Heart left ventricle (tissue), 13 donors: ENCODE measurements around the gene CCN5.

ENCODE experiments used
- POLR2A ChIP-seq, 2 donors: fragments of 450-650 bp; IDR thresholded peaks; one replicate each; pipeline ENCODE4 v1.6.1; 2017; ENCODE audit warnings: antibody characterized with exemption in 2 of 2, mild to moderate bottlenecking in 2 of 2, moderate library complexity in 2 of 2
- TF ChIP-seq, protein P1 (sequence below), 12 donors: fragments of 200-600 bp; sonication (generic) in 4 of 12; IDR thresholded peaks; one replicate each; pipeline versions ENCODE4 v1.5.0 to v1.8.0; 2018 to 2022; ENCODE audit warnings: antibody characterized with exemption in 12 of 12, mild to moderate bottlenecking in 5 of 12
- donor health status: ischemic (EF 13 %, LVEDD 7.1; RV severe dilation, severe dysfunction).
- donor health status: DM: no; HTN: yes; CAD: no.
- donor health status: DM: no; HTN: no; CAD: no.
- donor health status: ischemic (EF 25% LVEDD 6.9; RV normal size, moderate dysfunction).
- donor health status: ischemic (EF 25% LVEDD 5.7; RV mildly dilated, moderate dysfunction).
- donor health status: ischemic (EF 35%, LVEDD 5.7; RV mildly dilated, moderate dysfunction).
- donor health status: nonischemic (EF 11% LVEDD 7.7; RV severe dilation, severe dysfunction).
- donor health status: DM: yes; HTN: yes; CAD: no.
- donor health status: PGD.
- donor health status: ischemic (EF 29% LVEDD 5.4; RV normal size, mild dysfunction).
- donor health status: nonischemic (EF 23%, LVEDD 6.1; RV moderate dilation, normal function).

DNA sequence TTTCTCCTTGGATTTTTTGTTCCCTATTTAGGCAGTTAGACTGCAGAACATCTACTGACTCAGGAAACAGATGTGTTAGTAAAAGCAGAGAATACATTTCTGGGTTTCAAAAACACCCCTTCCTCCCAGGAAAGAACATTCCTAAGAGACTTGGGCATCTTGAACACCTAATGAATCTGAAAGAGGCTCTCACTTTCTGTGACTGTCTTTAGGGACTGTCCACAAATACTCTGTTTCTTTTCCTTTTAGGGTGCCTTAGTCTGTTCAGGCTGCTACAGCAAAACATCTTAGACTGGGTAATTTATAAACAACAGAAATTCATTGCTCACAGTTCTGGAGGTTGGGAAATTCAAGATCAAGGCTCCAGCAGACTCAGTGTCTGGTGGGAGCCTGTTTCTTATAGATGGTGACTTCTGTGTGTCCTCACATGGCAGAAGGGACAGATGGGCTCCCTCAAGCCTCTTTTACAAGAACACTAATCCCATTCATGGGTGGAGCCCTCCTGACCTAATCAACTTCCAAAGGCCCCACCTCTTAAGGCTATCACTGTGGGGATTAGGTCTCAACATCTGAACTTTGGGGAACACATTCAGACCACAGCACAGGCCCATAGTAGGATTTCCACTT is 19.4 kb upstream of the CCN5 start:
- TF ChIP-seq, protein P1, sequence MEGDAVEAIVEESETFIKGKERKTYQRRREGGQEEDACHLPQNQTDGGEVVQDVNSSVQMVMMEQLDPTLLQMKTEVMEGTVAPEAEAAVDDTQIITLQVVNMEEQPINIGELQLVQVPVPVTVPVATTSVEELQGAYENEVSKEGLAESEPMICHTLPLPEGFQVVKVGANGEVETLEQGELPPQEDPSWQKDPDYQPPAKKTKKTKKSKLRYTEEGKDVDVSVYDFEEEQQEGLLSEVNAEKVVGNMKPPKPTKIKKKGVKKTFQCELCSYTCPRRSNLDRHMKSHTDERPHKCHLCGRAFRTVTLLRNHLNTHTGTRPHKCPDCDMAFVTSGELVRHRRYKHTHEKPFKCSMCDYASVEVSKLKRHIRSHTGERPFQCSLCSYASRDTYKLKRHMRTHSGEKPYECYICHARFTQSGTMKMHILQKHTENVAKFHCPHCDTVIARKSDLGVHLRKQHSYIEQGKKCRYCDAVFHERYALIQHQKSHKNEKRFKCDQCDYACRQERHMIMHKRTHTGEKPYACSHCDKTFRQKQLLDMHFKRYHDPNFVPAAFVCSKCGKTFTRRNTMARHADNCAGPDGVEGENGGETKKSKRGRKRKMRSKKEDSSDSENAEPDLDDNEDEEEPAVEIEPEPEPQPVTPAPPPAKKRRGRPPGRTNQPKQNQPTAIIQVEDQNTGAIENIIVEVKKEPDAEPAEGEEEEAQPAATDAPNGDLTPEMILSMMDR (IDR thresholded peaks at IDR 0.05): no peak
- no peak for TF ChIP-seq POLR2A (IDR thresholded peaks at IDR 0.05)
